Measurements from ENCODE around the gene INSR.

The INSR gene

GRCh38 chr19:7288131-7288530 lies 6.1 kb downstream of the INSR start:
- H3K36me3 ChIP-seq (replicated peaks) = no peaks in the 10 kb centered on the region; the same call in 1 of the 2 replicates
- no peaks in the 10 kb centered on the region for H3K9me3 ChIP-seq
- no peak for DNase-seq (ENCODE audit: low spot score in 2 of 2)
- H3K4me3 ChIP-seq = no peak overlapping the region
- H3K27me3 ChIP-seq (ENCODE audit: low read depth) = no peaks in the 10 kb centered on the region
- peaks cover 7% of the 10 kb centered on the region for H3K4me1 ChIP-seq
- in situ Hi-C loops (cut with MboI; ENCODE audit: low sequenced_read_pairs) = loop anchor here (5.0 kb wide), 1 partner anchor 91 kb away; no protein-coding TSS in a partner anchor

- no peaks in the 10 kb centered on the region; the same call in 1 of the 2 replicates for H3K36me3 ChIP-seq (replicated peaks)
- in situ Hi-C loops (cut with MboI; ENCODE audit: low sequenced_read_pairs) = loop anchor here (5.0 kb wide), 1 partner anchor 90 kb away; no protein-coding TSS in a partner anchor
- H3K4me1 ChIP-seq = peaks cover 7% of the 10 kb centered on the region
- H3K9me3 ChIP-seq = no peaks in the 10 kb centered on the region
- H3K4me3 ChIP-seq = no peak overlapping the region
- DNase-seq (ENCODE audit: low spot score in 2 of 2) = peak; percentile 37 to 56
- no peaks in the 10 kb centered on the region for H3K27me3 ChIP-seq (ENCODE audit: low read depth)
Measured at GRCh38 chr19:7287722-7288121, 6.5 kb downstream of the INSR start.

- no peak for DNase-seq (ENCODE audit: low spot score in 2 of 2)
- no peaks in the 10 kb centered on the region for H3K9me3 ChIP-seq
- H3K27me3 ChIP-seq (ENCODE audit: low read depth) = no peaks in the 10 kb centered on the region
- H3K36me3 ChIP-seq (replicated peaks) = no peaks in the 10 kb centered on the region
- H3K4me1 ChIP-seq = no peaks in the 10 kb centered on the region
- in situ Hi-C loops (cut with MboI; ENCODE audit: low sequenced_read_pairs) = no loop called here
- H3K4me3 ChIP-seq = no peak overlapping the region
Measured at GRCh38 chr19:7280940-7281666, 13.1 kb downstream of the INSR start.

GRCh38 chr19:7272856-7273578 lies 21.2 kb downstream of the INSR start:
- no peaks in the 10 kb centered on the region for H3K27me3 ChIP-seq (ENCODE audit: low read depth)
- H3K4me3 ChIP-seq = no peak overlapping the region
- no peaks in the 10 kb centered on the region for H3K4me1 ChIP-seq
- no peaks in the 10 kb centered on the region for H3K9me3 ChIP-seq
- no peak for DNase-seq (ENCODE audit: low spot score in 2 of 2)
- no peaks in the 10 kb centered on the region; the same call in 1 of the 2 replicates for H3K36me3 ChIP-seq (replicated peaks)
- in situ Hi-C loops (cut with MboI; ENCODE audit: low sequenced_read_pairs) = no loop called here

GRCh38 chr19:7268705-7269098 lies 25.5 kb downstream of the INSR start:
- in situ Hi-C loops (cut with MboI; ENCODE audit: low sequenced_read_pairs) = no loop called here
- Histone ChIP-seq H3K27me3 (ENCODE audit: low read depth) (no peaks in the 10 kb centered on the region), H3K9me3 (no peaks in the 10 kb centered on the region)

GRCh38 chr19:7267792-7268704 lies 26.2 kb downstream of the INSR start:
- no peaks in the 10 kb centered on the region for H3K9me3 ChIP-seq
- no peaks in the 10 kb centered on the region for H3K27me3 ChIP-seq (ENCODE audit: low read depth)
- no peaks in the 10 kb centered on the region for H3K4me1 ChIP-seq
- DNase-seq (ENCODE audit: low spot score in 2 of 2) = no peak
- H3K36me3 ChIP-seq (replicated peaks) = peaks cover 10% of the 10 kb centered on the region
- H3K4me3 ChIP-seq = no peak overlapping the region
- in situ Hi-C loops (cut with MboI; ENCODE audit: low sequenced_read_pairs) = no loop called here

More at GRCh38 chr19:7268705-7269098, 25.5 kb downstream of the INSR start:
- peaks cover 10% of the 10 kb centered on the region for H3K36me3 ChIP-seq (replicated peaks)
- no peaks in the 10 kb centered on the region for H3K4me1 ChIP-seq
- no peak overlapping the region for H3K4me3 ChIP-seq
- no peak for DNase-seq (ENCODE audit: low spot score in 2 of 2)

- in situ Hi-C loops (cut with MboI; ENCODE audit: low sequenced_read_pairs) = no loop called here
- Histone ChIP-seq H3K4me1 (no peaks in the 10 kb centered on the region), H3K36me3 (replicated peaks) (peaks cover 10% of the 10 kb centered on the region), H3K27me3 (ENCODE audit: low read depth) (no peaks in the 10 kb centered on the region), H3K9me3 (no peaks in the 10 kb centered on the region), H3K4me3 (no peak overlapping the region)
- no peak for DNase-seq (ENCODE audit: low spot score in 2 of 2)
Measured at GRCh38 chr19:7266832-7267231, 27.4 kb downstream of the INSR start.

- Histone ChIP-seq H3K27me3 (ENCODE audit: low read depth) (no peaks in the 10 kb centered on the region), H3K4me1 (no peaks in the 10 kb centered on the region), H3K36me3 (replicated peaks) (peaks cover 10% of the 10 kb centered on the region), H3K4me3 (no peak overlapping the region), H3K9me3 (no peaks in the 10 kb centered on the region)
- in situ Hi-C loops (cut with MboI; ENCODE audit: low sequenced_read_pairs) = no loop called here
- no peak for DNase-seq (ENCODE audit: low spot score in 2 of 2)
Measured at GRCh38 chr19:7265963-7266362, 28.3 kb downstream of the INSR start.

- no peaks in the 10 kb centered on the region for H3K9me3 ChIP-seq
- H3K4me3 ChIP-seq = no peak overlapping the region
- no peaks in the 10 kb centered on the region for H3K27me3 ChIP-seq (ENCODE audit: low read depth)
- H3K4me1 ChIP-seq = no peaks in the 10 kb centered on the region
- in situ Hi-C loops (cut with MboI; ENCODE audit: low sequenced_read_pairs) = no loop called here
- peaks cover 10% of the 10 kb centered on the region for H3K36me3 ChIP-seq (replicated peaks)
- no peak for DNase-seq (ENCODE audit: low spot score in 2 of 2)
Measured at GRCh38 chr19:7264858-7265257, 29.4 kb downstream of the INSR start.

- in situ Hi-C loops (cut with MboI; ENCODE audit: low sequenced_read_pairs) = no loop called here
- Histone ChIP-seq H3K4me1 (no peaks in the 10 kb centered on the region), H3K27me3 (ENCODE audit: low read depth) (no peaks in the 10 kb centered on the region), H3K9me3 (no peaks in the 10 kb centered on the region), H3K4me3 (no peak overlapping the region), H3K36me3 (replicated peaks) (peaks cover 10% of the 10 kb centered on the region)
- DNase-seq (ENCODE audit: low spot score in 2 of 2) = no peak
Measured at GRCh38 chr19:7263521-7263920, 30.7 kb downstream of the INSR start.

- Histone ChIP-seq H3K36me3 (replicated peaks) (peaks cover 10% of the 10 kb centered on the region), H3K4me1 (no peaks in the 10 kb centered on the region), H3K9me3 (no peaks in the 10 kb centered on the region), H3K27me3 (ENCODE audit: low read depth) (no peaks in the 10 kb centered on the region), H3K4me3 (no peak overlapping the region)
- in situ Hi-C loops (cut with MboI; ENCODE audit: low sequenced_read_pairs) = no loop called here
- no peak for DNase-seq (ENCODE audit: low spot score in 2 of 2)
Measured at GRCh38 chr19:7263066-7263465, 31.1 kb downstream of the INSR start.

- no peaks in the 10 kb centered on the region for H3K4me1 ChIP-seq
- H3K27me3 ChIP-seq (ENCODE audit: low read depth) = no peaks in the 10 kb centered on the region
- no peaks in the 10 kb centered on the region for H3K9me3 ChIP-seq
- no peak for DNase-seq (ENCODE audit: low spot score in 2 of 2)
- peaks cover 10% of the 10 kb centered on the region for H3K36me3 ChIP-seq (replicated peaks)
- H3K4me3 ChIP-seq = no peak overlapping the region
- in situ Hi-C loops (cut with MboI; ENCODE audit: low sequenced_read_pairs) = no loop called here
Measured at GRCh38 chr19:7262470-7262869, 31.7 kb downstream of the INSR start.

GRCh38 chr19:7260161-7260560 lies 34.1 kb downstream of the INSR start:
- Histone ChIP-seq H3K4me3 (no peak overlapping the region), H3K36me3 (replicated peaks) (no peaks in the 10 kb centered on the region), H3K27me3 (ENCODE audit: low read depth) (no peaks in the 10 kb centered on the region), H3K9me3 (no peaks in the 10 kb centered on the region), H3K4me1 (no peaks in the 10 kb centered on the region)
- in situ Hi-C loops (cut with MboI; ENCODE audit: low sequenced_read_pairs) = no loop called here
- no peak for DNase-seq (ENCODE audit: low spot score in 2 of 2)

All from HAP-1 (cell line).